ENCODE measurements around the gene FGD6.
"Not testable (repeated sequence)": the region's sequence is repeated elsewhere in the genome, so short reads cannot be mapped to it uniquely, and the experiment has no call there.

FGD6 gene

DNA sequence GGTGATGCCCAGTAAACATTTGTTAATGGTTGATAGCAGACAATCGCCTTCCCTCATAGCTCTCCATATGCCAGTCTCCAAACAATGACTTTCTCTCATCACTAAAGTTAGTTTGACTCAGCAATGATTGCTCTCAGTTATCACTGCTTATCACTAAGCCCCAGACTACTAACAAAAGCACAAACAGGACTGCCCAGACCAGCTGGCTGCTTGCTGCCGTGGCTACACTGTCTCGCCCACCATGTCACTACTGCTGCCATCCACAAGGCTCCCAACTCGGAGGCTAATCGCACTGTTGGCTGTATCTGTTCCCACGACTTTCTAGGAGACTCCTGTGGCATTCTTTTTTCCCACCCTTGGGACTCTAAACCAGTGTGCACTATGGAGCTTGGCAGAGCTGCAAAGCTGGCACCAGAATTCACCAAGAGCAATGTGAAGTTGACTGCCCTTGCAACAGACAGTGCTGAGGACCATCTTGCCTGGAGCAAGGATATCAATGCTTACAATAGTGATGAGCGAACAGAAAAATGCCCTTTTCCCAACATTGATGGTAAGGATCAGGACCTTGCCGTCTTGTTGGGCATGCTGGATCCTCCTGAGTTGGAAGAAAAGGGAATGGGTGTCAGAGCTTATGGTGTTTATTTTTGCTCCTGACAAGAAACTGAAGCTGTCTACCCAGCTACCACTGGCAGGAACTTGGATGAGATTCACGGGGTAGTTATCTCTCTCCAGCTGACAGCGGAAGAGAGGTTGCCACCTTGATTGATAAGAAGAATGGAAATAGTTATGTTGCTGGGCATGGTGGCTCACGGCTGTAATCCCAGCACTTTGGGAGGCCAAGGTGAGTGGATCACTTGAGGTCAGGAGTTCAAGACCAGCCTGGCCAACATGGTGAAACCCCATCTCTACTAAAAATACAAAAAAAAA, 116.7 kb downstream of the FGD6 start:
- H3K27ac ChIP-seq (ENCODE audit: low read depth, low read length): no peak overlapping the region
- H3K4me3 ChIP-seq (ENCODE audit: low read depth in 1 of 2, low read length in 2 of 2): no peak overlapping the region
- H3K27me3 ChIP-seq (ENCODE audit: control insufficient read depth in 1 of 2, insufficient read depth in 2 of 2, low read length in 2 of 2): no peaks in the 10 kb centered on the region
- peaks cover 19% of the 10 kb centered on the region for H3K36me3 ChIP-seq (ENCODE audit: insufficient read depth, low read length)
- H3K9me3 ChIP-seq (ENCODE audit: low read length): no peaks in the 10 kb centered on the region
- H3K4me1 ChIP-seq (ENCODE audit: insufficient read depth, low read length): peaks cover 18% of the 10 kb centered on the region
- no peak overlapping the region for H3K9ac ChIP-seq (ENCODE audit: low read length)

DNA sequence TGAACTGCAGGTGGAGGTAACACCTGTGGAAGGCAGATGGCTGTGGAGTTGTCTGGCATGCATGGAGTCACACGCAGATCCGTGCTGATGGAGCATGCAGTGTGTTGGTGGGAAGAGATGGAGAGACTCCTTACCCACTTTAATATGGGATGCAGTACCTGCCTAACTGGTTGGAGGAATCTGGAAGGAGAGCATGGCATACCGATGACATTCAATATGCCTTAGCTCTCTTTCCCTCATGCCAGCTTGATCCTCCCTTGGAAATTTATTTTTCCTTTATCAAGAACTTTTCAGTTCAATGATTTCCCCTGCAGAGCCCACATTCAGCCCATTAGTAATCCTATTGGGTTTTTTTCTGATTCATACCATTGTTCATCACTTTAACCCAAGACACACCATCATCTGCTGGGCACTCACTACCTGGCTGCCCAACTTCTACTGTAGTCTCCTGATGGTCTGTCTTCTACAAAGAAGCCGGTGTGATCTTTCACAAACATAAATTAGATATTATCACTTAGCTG, 117.9 kb downstream of the FGD6 start:
- Histone ChIP-seq H3K4me3 (ENCODE audit: low read depth in 1 of 2, low read length in 2 of 2) (no peak overlapping the region), H3K27ac (ENCODE audit: low read depth, low read length) (no peak overlapping the region), H3K27me3 (ENCODE audit: control insufficient read depth in 1 of 2, insufficient read depth in 2 of 2, low read length in 2 of 2) (no peaks in the 10 kb centered on the region), H3K9ac (ENCODE audit: low read length) (no peak overlapping the region), H3K9me3 (ENCODE audit: low read length) (no peaks in the 10 kb centered on the region), H3K36me3 (ENCODE audit: insufficient read depth, low read length) (peaks cover 19% of the 10 kb centered on the region), H3K4me1 (ENCODE audit: insufficient read depth, low read length) (peaks cover 18% of the 10 kb centered on the region)

DNA sequence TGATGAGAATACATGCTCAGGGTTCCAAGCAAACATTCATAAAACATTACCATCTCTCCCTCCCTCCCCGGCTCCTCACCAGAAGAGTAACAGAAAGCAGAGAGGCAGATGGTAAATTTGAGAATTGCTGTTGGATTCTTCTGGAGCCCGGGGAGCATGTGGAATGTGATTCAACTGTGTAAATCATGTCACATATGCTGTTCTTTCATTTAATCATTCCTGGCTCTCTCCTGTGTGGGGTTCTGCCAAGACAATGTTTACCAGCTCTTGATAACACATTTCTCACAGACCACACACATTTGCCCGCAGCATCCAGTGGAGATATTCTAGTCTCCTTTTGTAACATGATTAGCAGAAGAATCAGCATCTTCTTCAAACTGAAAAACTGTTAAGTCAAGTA, 120.4 kb downstream of the FGD6 start:
- H3K36me3 ChIP-seq (ENCODE audit: insufficient read depth, low read length): peaks cover 19% of the 10 kb centered on the region
- H3K9ac ChIP-seq (ENCODE audit: low read length): no peak overlapping the region
- no peak overlapping the region for H3K4me3 ChIP-seq (ENCODE audit: low read depth in 1 of 2, low read length in 2 of 2)
- H3K4me1 ChIP-seq (ENCODE audit: insufficient read depth, low read length): peaks cover 14% of the 10 kb centered on the region
- no peak overlapping the region for H3K27ac ChIP-seq (ENCODE audit: low read depth, low read length)
- H3K27me3 ChIP-seq (ENCODE audit: control insufficient read depth in 1 of 2, insufficient read depth in 2 of 2, low read length in 2 of 2): no peaks in the 10 kb centered on the region
- H3K9me3 ChIP-seq (ENCODE audit: low read length): no peaks in the 10 kb centered on the region

DNA sequence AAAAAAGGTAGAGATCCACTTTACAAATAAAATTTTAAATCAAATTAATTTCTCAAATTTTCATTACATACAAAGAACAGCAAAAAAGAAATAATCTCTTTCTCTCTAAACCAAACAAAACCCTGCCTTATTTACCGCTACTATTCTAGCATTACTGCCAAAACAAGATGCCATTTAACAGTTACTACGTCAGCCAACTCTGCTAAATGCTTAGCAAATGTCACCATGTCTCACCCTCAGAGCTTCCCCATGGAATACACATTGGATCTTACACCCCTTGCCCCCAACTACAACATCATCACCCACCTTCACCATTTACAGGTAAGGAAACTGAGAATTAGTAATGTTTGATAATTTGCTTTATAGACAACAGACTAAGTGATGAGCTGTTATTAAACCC, 120.9 kb downstream of the FGD6 start:
- H3K9ac ChIP-seq (ENCODE audit: low read length): no peak overlapping the region
- H3K4me3 ChIP-seq (ENCODE audit: low read depth in 1 of 2, low read length in 2 of 2): no peak overlapping the region
- no peaks in the 10 kb centered on the region for H3K27me3 ChIP-seq (ENCODE audit: control insufficient read depth in 1 of 2, insufficient read depth in 2 of 2, low read length in 2 of 2)
- H3K9me3 ChIP-seq (ENCODE audit: low read length): no peaks in the 10 kb centered on the region
- peaks cover 14% of the 10 kb centered on the region for H3K4me1 ChIP-seq (ENCODE audit: insufficient read depth, low read length)
- H3K36me3 ChIP-seq (ENCODE audit: insufficient read depth, low read length): peaks cover 22% of the 10 kb centered on the region
- peak overlapping the region; percentile 37 for H3K27ac ChIP-seq (ENCODE audit: low read depth, low read length)

DNA sequence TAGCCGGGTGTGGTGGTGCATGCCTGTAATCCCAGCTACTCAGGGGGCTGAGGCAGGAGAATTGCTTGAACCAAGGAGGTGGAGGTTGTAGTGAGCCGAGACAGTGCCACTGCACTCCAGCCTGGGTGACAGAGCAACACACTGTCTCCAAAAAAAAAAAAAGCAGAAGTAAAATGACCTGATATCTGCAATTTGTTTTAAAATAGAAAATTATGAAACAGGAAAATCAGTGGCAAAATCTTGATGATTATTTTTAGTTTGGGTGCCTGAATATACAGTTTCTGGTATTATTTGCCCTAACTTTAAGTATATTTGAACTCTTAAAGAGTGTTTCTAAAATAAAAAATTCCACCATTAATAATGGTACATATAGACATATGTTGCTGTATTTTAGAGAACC, 121.4 kb downstream of the FGD6 start:
- H3K9ac ChIP-seq (ENCODE audit: low read length); H3K27ac ChIP-seq (ENCODE audit: low read depth, low read length); H3K4me3 ChIP-seq (ENCODE audit: low read depth in 1 of 2, low read length in 2 of 2); H3K27me3 ChIP-seq (ENCODE audit: control insufficient read depth in 1 of 2, insufficient read depth in 2 of 2, low read length in 2 of 2); H3K9me3 ChIP-seq (ENCODE audit: low read length): not testable (repeated sequence)
- H3K36me3 ChIP-seq (ENCODE audit: insufficient read depth, low read length): peaks cover 22% of the 10 kb centered on the region
- peaks cover 14% of the 10 kb centered on the region for H3K4me1 ChIP-seq (ENCODE audit: insufficient read depth, low read length)

DNA sequence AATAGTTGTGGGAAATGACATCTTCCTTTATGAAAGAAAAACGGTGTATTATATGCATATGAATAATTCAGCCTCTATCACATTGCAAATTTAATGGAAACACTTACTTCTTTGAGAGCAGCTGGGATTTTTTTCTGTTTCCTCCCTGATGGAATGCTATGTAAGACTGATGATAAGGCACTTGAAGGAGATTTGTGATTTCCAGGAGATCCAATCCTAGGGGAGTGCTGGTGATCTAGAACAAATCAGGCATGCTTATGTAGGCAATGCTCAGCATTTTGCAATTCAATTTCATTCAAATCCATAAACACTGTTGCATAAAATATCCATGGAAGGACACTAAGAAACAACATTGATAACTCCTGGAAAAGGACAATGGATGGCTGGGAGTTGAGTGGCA, 127.8 kb downstream of the FGD6 start:
- H3K4me1 ChIP-seq (ENCODE audit: insufficient read depth, low read length): peaks cover 5% of the 10 kb centered on the region
- no peak overlapping the region for H3K4me3 ChIP-seq (ENCODE audit: low read depth in 1 of 2, low read length in 2 of 2)
- no peak overlapping the region for H3K27ac ChIP-seq (ENCODE audit: low read depth, low read length)
- no peaks in the 10 kb centered on the region for H3K27me3 ChIP-seq (ENCODE audit: control insufficient read depth in 1 of 2, insufficient read depth in 2 of 2, low read length in 2 of 2)
- H3K9ac ChIP-seq (ENCODE audit: low read length): no peak overlapping the region
- peaks cover 22% of the 10 kb centered on the region for H3K36me3 ChIP-seq (ENCODE audit: insufficient read depth, low read length)
- H3K9me3 ChIP-seq (ENCODE audit: low read length): no peaks in the 10 kb centered on the region

DNA sequence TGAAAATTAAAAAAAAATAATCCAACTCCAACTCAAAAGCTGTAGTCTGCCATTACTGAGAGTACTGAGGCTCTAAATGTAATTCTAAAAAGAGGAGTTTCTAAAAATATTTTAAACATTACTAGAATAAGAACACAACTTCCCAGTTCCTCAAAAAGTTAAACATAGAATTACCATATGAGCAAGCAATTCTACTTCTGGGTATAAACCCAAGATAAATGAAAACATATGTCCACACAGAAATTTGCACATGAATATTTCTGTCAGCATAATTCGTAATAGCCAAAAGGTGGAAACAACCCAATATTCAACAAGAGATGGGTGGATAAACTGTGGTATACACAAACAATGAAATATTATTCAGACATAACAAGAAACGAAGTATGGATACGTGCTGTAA, 128.9 kb downstream of the FGD6 start:
- Histone ChIP-seq H3K9me3 (ENCODE audit: low read length) (no peaks in the 10 kb centered on the region), H3K9ac (ENCODE audit: low read length) (no peak overlapping the region), H3K27me3 (ENCODE audit: control insufficient read depth in 1 of 2, insufficient read depth in 2 of 2, low read length in 2 of 2) (no peaks in the 10 kb centered on the region), H3K27ac (ENCODE audit: low read depth, low read length) (no peak overlapping the region), H3K4me3 (ENCODE audit: low read depth in 1 of 2, low read length in 2 of 2) (no peak overlapping the region), H3K4me1 (ENCODE audit: insufficient read depth, low read length) (peaks cover 16% of the 10 kb centered on the region), H3K36me3 (ENCODE audit: insufficient read depth, low read length) (peaks cover 22% of the 10 kb centered on the region)

DNA sequence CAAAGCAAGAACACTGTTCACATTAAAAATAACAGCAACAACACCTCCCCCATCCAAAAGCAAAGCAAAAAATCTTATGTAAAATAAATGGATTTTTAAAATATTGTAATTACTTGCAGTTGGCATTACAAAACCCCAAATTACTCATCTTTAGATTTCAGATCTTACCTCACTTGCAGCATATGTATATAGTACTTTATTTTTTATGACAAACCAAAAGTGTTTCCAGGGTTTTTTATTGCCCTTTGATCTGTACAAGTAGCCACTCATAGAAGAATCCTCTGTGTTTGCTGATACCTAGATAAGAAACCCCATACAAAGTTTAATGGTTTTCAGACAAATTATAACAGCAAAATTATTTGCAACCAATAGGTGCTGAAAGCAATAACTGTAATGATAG, 131.7 kb downstream of the FGD6 start:
- Histone ChIP-seq H3K4me3 (ENCODE audit: low read depth in 1 of 2, low read length in 2 of 2) (no peak overlapping the region), H3K9me3 (ENCODE audit: low read length) (no peaks in the 10 kb centered on the region), H3K27ac (ENCODE audit: low read depth, low read length) (no peak overlapping the region), H3K27me3 (ENCODE audit: control insufficient read depth in 1 of 2, insufficient read depth in 2 of 2, low read length in 2 of 2) (no peaks in the 10 kb centered on the region), H3K36me3 (ENCODE audit: insufficient read depth, low read length) (peaks cover 10% of the 10 kb centered on the region), H3K9ac (ENCODE audit: low read length) (no peak overlapping the region), H3K4me1 (ENCODE audit: insufficient read depth, low read length) (peaks cover 19% of the 10 kb centered on the region)

DNA sequence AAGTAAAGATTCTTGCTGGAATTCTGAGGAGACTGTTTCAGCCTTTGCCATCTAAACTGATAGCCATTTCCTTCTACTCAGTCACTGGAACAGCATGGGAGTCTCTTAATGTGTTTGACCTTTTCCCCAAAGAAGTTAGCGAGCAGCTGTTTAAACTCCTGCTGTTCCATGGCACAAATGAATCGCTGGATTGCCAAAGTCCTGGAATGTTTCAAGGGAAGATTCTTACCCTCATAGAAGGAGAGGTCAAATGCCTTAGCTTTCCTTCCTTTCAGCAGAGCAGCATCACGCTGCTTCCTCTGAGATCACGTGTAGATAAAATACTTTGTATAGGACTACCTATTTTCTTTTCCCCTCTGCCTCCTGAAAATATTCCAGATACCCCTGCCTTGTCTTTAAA, 133.3 kb downstream of the FGD6 start:
- Histone ChIP-seq H3K27ac (ENCODE audit: low read depth, low read length) (peak overlapping the region; percentile 66), H3K4me3 (ENCODE audit: low read depth in 1 of 2, low read length in 2 of 2) (no peak overlapping the region)

DNA sequence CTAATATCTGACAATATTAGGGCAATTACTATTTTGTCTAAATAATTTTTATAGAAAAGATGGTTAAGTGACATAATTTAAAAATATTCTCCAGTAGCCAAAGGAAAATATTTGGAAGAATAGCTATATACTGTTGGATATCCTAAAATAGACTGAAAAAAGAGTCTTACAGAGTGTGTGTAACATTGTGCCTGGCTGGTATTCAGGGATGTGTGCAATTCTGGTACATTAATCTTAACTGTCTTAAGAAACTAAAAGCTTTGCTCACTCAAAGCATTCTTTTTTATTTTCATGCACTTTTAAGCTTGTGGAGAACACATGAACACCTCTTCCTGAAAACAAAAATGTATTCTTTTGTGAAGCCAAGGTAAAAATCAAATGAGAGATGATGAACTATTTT, 133.8 kb downstream of the FGD6 start:
- peaks cover 19% of the 10 kb centered on the region for H3K4me1 ChIP-seq (ENCODE audit: insufficient read depth, low read length)
- H3K27me3 ChIP-seq (ENCODE audit: control insufficient read depth in 1 of 2, insufficient read depth in 2 of 2, low read length in 2 of 2): no peaks in the 10 kb centered on the region
- no peaks in the 10 kb centered on the region for H3K9me3 ChIP-seq (ENCODE audit: low read length)
- no peak overlapping the region for H3K9ac ChIP-seq (ENCODE audit: low read length)
- H3K4me3 ChIP-seq (ENCODE audit: low read depth in 1 of 2, low read length in 2 of 2): no peak overlapping the region
- H3K36me3 ChIP-seq (ENCODE audit: insufficient read depth, low read length): no peaks in the 10 kb centered on the region
- H3K27ac ChIP-seq (ENCODE audit: low read depth, low read length): no peak overlapping the region

More for the DNA sequence above, 133.3 kb downstream of the FGD6 start:
- no peaks in the 10 kb centered on the region for H3K27me3 ChIP-seq (ENCODE audit: control insufficient read depth in 1 of 2, insufficient read depth in 2 of 2, low read length in 2 of 2)
- H3K9me3 ChIP-seq (ENCODE audit: low read length): no peaks in the 10 kb centered on the region
- H3K4me1 ChIP-seq (ENCODE audit: insufficient read depth, low read length): peaks cover 19% of the 10 kb centered on the region
- no peak overlapping the region for H3K9ac ChIP-seq (ENCODE audit: low read length)
- peaks cover 3% of the 10 kb centered on the region for H3K36me3 ChIP-seq (ENCODE audit: insufficient read depth, low read length)

DNA sequence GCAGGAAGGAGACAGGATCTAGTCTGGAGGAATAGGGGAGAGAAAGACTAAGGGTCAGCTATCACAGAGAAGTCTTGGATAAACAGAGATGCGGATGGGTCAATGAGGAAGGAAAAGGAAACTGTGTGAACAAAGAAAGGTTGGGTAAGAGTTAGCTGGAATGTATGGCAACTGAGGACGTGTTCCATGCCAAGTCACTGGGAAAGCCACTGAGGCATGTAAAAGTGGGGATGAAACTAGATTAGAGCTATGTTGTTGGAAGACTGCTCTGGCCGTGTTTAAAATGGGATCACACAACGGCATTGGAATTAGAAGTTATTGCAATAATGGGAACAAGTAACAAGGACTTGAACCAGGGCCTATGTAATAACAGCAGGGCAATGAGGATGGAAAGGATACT, 139.9 kb downstream of the FGD6 start:
- H3K27me3 ChIP-seq (ENCODE audit: control insufficient read depth in 1 of 2, insufficient read depth in 2 of 2, low read length in 2 of 2): no peaks in the 10 kb centered on the region
- H3K27ac ChIP-seq (ENCODE audit: low read depth, low read length): no peak overlapping the region
- no peaks in the 10 kb centered on the region for H3K36me3 ChIP-seq (ENCODE audit: insufficient read depth, low read length)
- H3K4me1 ChIP-seq (ENCODE audit: insufficient read depth, low read length): no peaks in the 10 kb centered on the region
- no peak overlapping the region for H3K9ac ChIP-seq (ENCODE audit: low read length)
- no peaks in the 10 kb centered on the region for H3K9me3 ChIP-seq (ENCODE audit: low read length)
- no peak overlapping the region for H3K4me3 ChIP-seq (ENCODE audit: low read depth in 1 of 2, low read length in 2 of 2)

DNA sequence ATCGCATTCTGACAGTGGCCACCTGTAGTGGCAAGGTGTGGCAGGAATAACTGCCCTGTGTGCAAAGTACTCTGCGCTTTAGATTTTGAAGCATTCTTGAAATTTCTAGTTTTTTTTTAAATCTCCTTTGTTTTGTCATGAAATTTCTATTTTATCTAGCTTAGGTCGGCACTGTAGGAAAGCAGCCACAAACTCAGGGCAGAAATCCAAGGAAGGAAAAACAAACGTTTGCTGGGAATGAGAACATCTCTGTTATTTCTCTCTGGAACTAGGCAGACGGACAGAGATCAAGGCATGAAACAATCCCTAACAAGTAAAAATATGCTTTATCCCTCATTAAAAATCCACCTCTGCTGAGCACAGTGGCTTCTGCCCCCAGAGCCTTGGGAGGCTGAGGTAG, 142.5 kb downstream of the FGD6 start:
- Histone ChIP-seq H3K9ac (ENCODE audit: low read length) (no peak overlapping the region), H3K27ac (ENCODE audit: low read depth, low read length) (no peak overlapping the region), H3K36me3 (ENCODE audit: insufficient read depth, low read length) (no peaks in the 10 kb centered on the region), H3K4me3 (ENCODE audit: low read depth in 1 of 2, low read length in 2 of 2) (no peak overlapping the region), H3K4me1 (ENCODE audit: insufficient read depth, low read length) (peaks cover 2% of the 10 kb centered on the region), H3K9me3 (ENCODE audit: low read length) (no peaks in the 10 kb centered on the region), H3K27me3 (ENCODE audit: control insufficient read depth in 1 of 2, insufficient read depth in 2 of 2, low read length in 2 of 2) (no peaks in the 10 kb centered on the region)
